Caco-2 (cell line): ENCODE results near the gene CNR2. TPM values are rescaled to one million over a fixed set of nuclear protein-coding genes. Genes with fewer than 3 reads are reported as not detected.

Source experiments
- BruUV-seq: library from RNA; stranded (reverse); fragments of 400-500 nt; replicated peaks from 2 replicates; lab custom pipeline; 2021; lab: Mats Ljungman, UMichigan
- CTCF ChIA-PET: fragments of 300-600 bp; sonication (Branson Sonifier 250); formaldehyde crosslinking; loops from one replicate; lab custom pipeline; 2022; ENCODE audit warnings: antibody characterized with exemption; lab: Charles Lee
- POLR2A ChIA-PET: fragments of 300-600 bp; sonication (Branson Sonifier 250); formaldehyde crosslinking; loops from one replicate; lab custom pipeline; 2022; ENCODE audit warnings: antibody characterized with exemption; lab: Charles Lee
- DNase-seq, 2 experiments: peaks; one replicate each; pipeline versions ENCODE4 v3.0.0 to v3.0.0-alpha.2; 2020 to 2022
- H3K27me3 ChIP-seq: replicated peaks from 2 replicates; pipeline ENCODE4 v1.6.0; 2011; ENCODE audit warnings: low read length; ENCODE audit not compliant: control insufficient read depth, insufficient read depth
- H3K36me3 ChIP-seq: 2 replicates; pipeline ENCODE4 v1.5.1; 2011; ENCODE audit warnings: low read length; ENCODE audit not compliant: control insufficient read depth, insufficient read depth
- H3K4me1 ChIP-seq: fragments of 250-450 bp; sonication (Bioruptor Pico); 2 replicates; pipeline ENCODE4 v1.5.1; 2020; ENCODE audit warnings: mild to moderate bottlenecking
- H3K4me3 ChIP-seq: 2 replicates; pipeline ENCODE4 v1.5.1; 2011; ENCODE audit warnings: low read depth, mild to moderate bottlenecking, control low read depth, low read length
- H3K9me3 ChIP-seq: fragments of 250-450 bp; sonication (Bioruptor Pico); 2 replicates; pipeline ENCODE4 v1.5.1; 2020; ENCODE audit warnings: mild to moderate bottlenecking, moderate library complexity
- H3K27ac Mint-ChIP-seq: one replicate; pipeline ENCODE4 v1.8.0; 2022; ENCODE audit warnings: mixed read lengths; ENCODE audit not compliant: unreplicated experiment
- H3K27me3 Mint-ChIP-seq: one replicate; pipeline ENCODE4 v1.8.0; 2022; ENCODE audit warnings: mixed read lengths; ENCODE audit not compliant: insufficient read depth, unreplicated experiment
- H3K36me3 Mint-ChIP-seq: one replicate; pipeline ENCODE4 v1.8.0; 2022; ENCODE audit warnings: mild to moderate bottlenecking, mixed read lengths; ENCODE audit not compliant: insufficient read depth, unreplicated experiment
- H3K4me1 Mint-ChIP-seq: one replicate; pipeline ENCODE4 v1.8.0; 2022; ENCODE audit warnings: low read depth, mixed read lengths; ENCODE audit not compliant: unreplicated experiment
- H3K4me3 Mint-ChIP-seq: one replicate; pipeline ENCODE4 v1.8.0; 2022; ENCODE audit warnings: mild to moderate bottlenecking, moderate library complexity, mixed read lengths; ENCODE audit not compliant: unreplicated experiment
- H3K9me3 Mint-ChIP-seq: one replicate; pipeline ENCODE4 v1.8.0; 2022; ENCODE audit warnings: mixed read lengths; ENCODE audit not compliant: unreplicated experiment
- intact Hi-C: fragments of 100-400 bp; cut with micrococcal nuclease; formaldehyde crosslinking; loops from one replicate; pipeline ENCODE4 v1.10.0; 2022; ENCODE audit not compliant: unreplicated experiment
- microRNA-seq: library from miRNA; unstranded; fragments of <30 nt; microRNA quantifications from one replicate; pipeline ENCODE4 v1.2.0, GENCODE V29; 2022
- total RNA-seq: library from RNA; stranded (reverse); gene quantifications from 2 replicates; pipeline ENCODE4 v1.2.3, GENCODE V29; 2022
- TF ChIP-seq, protein P1 (sequence below), 2 experiments: fragments of 200-600 bp in 1 of 2; IDR thresholded peaks; 1 replicate in 1 of 2; 2 replicates in 1 of 2; pipeline versions ENCODE4 v1.5.1 to v1.8.0; 2011 to 2022; ENCODE audit warnings: antibody characterized with exemption in 1 of 2, control low read depth in 1 of 2, inconsistent platforms in 1 of 2, low read depth in 1 of 2, low read length in 1 of 2, mild to moderate bottlenecking in 1 of 2, moderate library complexity in 1 of 2; ENCODE audit not compliant: insufficient read depth in 1 of 2, severe bottlenecking in 1 of 2, unreplicated experiment in 1 of 2

The CNR2 gene
- total RNA-seq, 1 experiment from 2014 or later: not detected

DNA sequence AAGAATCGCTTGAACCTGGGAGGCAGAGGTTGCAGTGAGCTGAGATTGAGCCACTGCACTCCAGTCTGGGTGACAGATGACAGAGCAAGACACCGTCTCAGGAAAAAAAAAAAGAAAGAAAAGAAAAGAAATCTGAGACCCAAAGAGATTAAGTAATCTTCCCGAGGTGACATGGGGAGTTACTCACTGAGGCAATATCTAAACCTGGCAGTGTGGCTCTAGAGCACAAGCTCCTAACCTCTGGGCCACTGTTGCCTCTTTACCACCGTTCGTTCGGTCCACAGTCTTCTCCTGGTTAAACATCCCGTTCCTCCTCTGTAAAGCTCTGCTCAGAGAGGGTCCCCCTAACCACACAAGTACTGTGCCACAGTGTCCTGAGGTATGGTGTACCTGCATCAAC, 89.4 kb downstream of the CNR2 start:
- H3K27me3 Mint-ChIP-seq: no peaks in the 10 kb centered on the region
- TF ChIP-seq, protein P1, sequence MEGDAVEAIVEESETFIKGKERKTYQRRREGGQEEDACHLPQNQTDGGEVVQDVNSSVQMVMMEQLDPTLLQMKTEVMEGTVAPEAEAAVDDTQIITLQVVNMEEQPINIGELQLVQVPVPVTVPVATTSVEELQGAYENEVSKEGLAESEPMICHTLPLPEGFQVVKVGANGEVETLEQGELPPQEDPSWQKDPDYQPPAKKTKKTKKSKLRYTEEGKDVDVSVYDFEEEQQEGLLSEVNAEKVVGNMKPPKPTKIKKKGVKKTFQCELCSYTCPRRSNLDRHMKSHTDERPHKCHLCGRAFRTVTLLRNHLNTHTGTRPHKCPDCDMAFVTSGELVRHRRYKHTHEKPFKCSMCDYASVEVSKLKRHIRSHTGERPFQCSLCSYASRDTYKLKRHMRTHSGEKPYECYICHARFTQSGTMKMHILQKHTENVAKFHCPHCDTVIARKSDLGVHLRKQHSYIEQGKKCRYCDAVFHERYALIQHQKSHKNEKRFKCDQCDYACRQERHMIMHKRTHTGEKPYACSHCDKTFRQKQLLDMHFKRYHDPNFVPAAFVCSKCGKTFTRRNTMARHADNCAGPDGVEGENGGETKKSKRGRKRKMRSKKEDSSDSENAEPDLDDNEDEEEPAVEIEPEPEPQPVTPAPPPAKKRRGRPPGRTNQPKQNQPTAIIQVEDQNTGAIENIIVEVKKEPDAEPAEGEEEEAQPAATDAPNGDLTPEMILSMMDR (IDR thresholded peaks at IDR 0.05; ENCODE audit: insufficient read depth in 1 of 2, low read depth in 1 of 2, low read length in 1 of 2, severe bottlenecking in 1 of 2, unreplicated experiment in 1 of 2): no peak
- no peak overlapping the region for H3K27ac Mint-ChIP-seq
- no peaks in the 10 kb centered on the region for H3K4me1 Mint-ChIP-seq
- DNase-seq: no peak
- H3K36me3 ChIP-seq: no peaks in the 10 kb centered on the region
- ChIA-PET CTCF (no interaction called here), POLR2A (no interaction called here)
- intact Hi-C loops: no loop called here
- no TSS peak for BruUV-seq
- no peaks in the 10 kb centered on the region for H3K9me3 Mint-ChIP-seq
- H3K27me3 ChIP-seq: no peaks in the 10 kb centered on the region
- no peaks in the 10 kb centered on the region for H3K9me3 ChIP-seq
- peaks cover 6% of the 10 kb centered on the region for H3K36me3 Mint-ChIP-seq
- H3K4me3 Mint-ChIP-seq: peak overlapping the region; percentile 85
- H3K4me3 ChIP-seq: no peak overlapping the region
- H3K4me1 ChIP-seq: no peaks in the 10 kb centered on the region

Small RNA genes lying within 50 kb of the gene (microRNA-seq; reads per million reads assigned to microRNA genes)
- gene MIR378F: not detected

Other genes starting within 250 kb of the CNR2 start
- 1,040 and 1,063 TPM in 2 replicates for gene RPL11, start 221.6 kb downstream of the CNR2 start, total RNA-seq
- gene ELOA, start 169.9 kb downstream of the CNR2 start, total RNA-seq: 29.4 and 31.3 TPM in 2 replicates
- 44.7 and 47.8 TPM in 2 replicates for gene PITHD1, start 134.9 kb downstream of the CNR2 start, total RNA-seq
- 52.5 and 63.1 TPM in 2 replicates for gene LYPLA2, start 122.2 kb downstream of the CNR2 start, total RNA-seq
- gene GALE, start 112.6 kb downstream of the CNR2 start, total RNA-seq: 51.6 and 57.1 TPM in 2 replicates
- gene HMGCL, start 87.9 kb downstream of the CNR2 start, total RNA-seq: 18.3 and 19.4 TPM in 2 replicates
- 21.3 and 25.5 TPM in 2 replicates for gene FUCA1, start 45.1 kb downstream of the CNR2 start, total RNA-seq
- 89.8 and 93.7 TPM in 2 replicates for gene PNRC2, start 46.5 kb upstream of the CNR2 start, total RNA-seq
- 128 and 133 TPM in 2 replicates for gene SRSF10, start 67.0 kb upstream of the CNR2 start, total RNA-seq
- gene MYOM3, start 198.8 kb upstream of the CNR2 start, total RNA-seq: not detected in 2 replicates
- 1.7 and 2.5 TPM in 2 replicates for gene IL22RA1, start 229.8 kb upstream of the CNR2 start, total RNA-seq